ENCODE data around the gene TMOD3.
"Not testable (repeated sequence)": the region's sequence is repeated elsewhere in the genome, so short reads cannot be mapped to it uniquely, and the experiment has no call there.

Gene TMOD3

GRCh38 chr15:51829376-51830275 lies at the start of gene TMOD3:
TMOD3 (plus strand) TSS chr15:51829653; CDS start chr15:51862885, 33,232 bp downstream.
- DNase-seq: peak; percentile 89

GRCh38 chr15:51780636-51781035 lies 48.8 kb upstream of the TMOD3 start:
- DNase-seq: no peak

GRCh38 chr15:51781506-51781905 lies 47.9 kb upstream of the TMOD3 start:
- DNase-seq: peak; percentile 2

GRCh38 chr15:51782357-51782896 lies 47.0 kb upstream of the TMOD3 start:
- peak; percentile 49 for DNase-seq

- DNase-seq: no peak
Observed at GRCh38 chr15:51783967-51784366, 45.5 kb upstream of the TMOD3 start.

GRCh38 chr15:51787130-51787529 lies 42.3 kb upstream of the TMOD3 start:
- DNase-seq: peak; percentile 47

- not testable (repeated sequence) for DNase-seq
Observed at GRCh38 chr15:51792474-51792873, 37.0 kb upstream of the TMOD3 start.

- peak; percentile 14 for DNase-seq
Observed at GRCh38 chr15:51793521-51794305, 35.7 kb upstream of the TMOD3 start.

GRCh38 chr15:51796847-51797401 lies 32.5 kb upstream of the TMOD3 start:
- DNase-seq: peak; percentile 92

GRCh38 chr15:51798281-51798680 lies 31.2 kb upstream of the TMOD3 start:
- no peak for DNase-seq

GRCh38 chr15:51799282-51800252 lies 29.9 kb upstream of the TMOD3 start:
- DNase-seq: peak; percentile 1

- DNase-seq: peak; percentile 37
Observed at GRCh38 chr15:51801391-51801835, 28.0 kb upstream of the TMOD3 start.

- DNase-seq: no peak
Observed at GRCh38 chr15:51802593-51802992, 26.9 kb upstream of the TMOD3 start.

GRCh38 chr15:51803965-51804364 lies 25.5 kb upstream of the TMOD3 start:
- DNase-seq: no peak

GRCh38 chr15:51806123-51806522 lies 23.3 kb upstream of the TMOD3 start:
- DNase-seq: no peak

GRCh38 chr15:51809457-51809856 lies 20.0 kb upstream of the TMOD3 start:
- DNase-seq: no peak

GRCh38 chr15:51812598-51812997 lies 16.9 kb upstream of the TMOD3 start:
- no peak for DNase-seq

GRCh38 chr15:51814606-51815005 lies 14.8 kb upstream of the TMOD3 start:
- DNase-seq: no peak

- DNase-seq: no peak
Observed at GRCh38 chr15:51816611-51817010, 12.8 kb upstream of the TMOD3 start.

GRCh38 chr15:51818150-51818549 lies 11.3 kb upstream of the TMOD3 start:
- no peak for DNase-seq

- no peak for DNase-seq
Observed at GRCh38 chr15:51825698-51826097, 3.8 kb upstream of the TMOD3 start.
